HepG2 (cell line): ENCODE measurements around the gene EGFR. TPM values are rescaled to one million over a fixed set of nuclear protein-coding genes. Genes with fewer than 3 reads are reported as not detected.

Experiments
- ATAC-seq: fragments of 200-7000 bp; cut with Tn5 transposase; 3 replicates; pipeline ENCODE4 v1.9.1; 2020; ENCODE audit warnings: mild to moderate bottlenecking, moderate library complexity
- BruUV-seq: library from RNA; stranded (reverse); fragments of 400-500 nt; replicated peaks from 2 replicates; lab custom pipeline; 2021; lab: Mats Ljungman, UMichigan
- CTCF ChIA-PET: fragments of 300-600 bp; formaldehyde crosslinking; extraction: SDS; loops from one replicate; lab custom pipeline; 2021; ENCODE audit warnings: low total read pairs, inconsistent platforms, low intra/inter-chr PET ratio; lab: Yijun Ruan, JAX
- POLR2A ChIA-PET: fragments of 350-600 bp; sonication (Branson Sonifier 250); formaldehyde crosslinking; loops from one replicate; lab custom pipeline; 2020; ENCODE audit warnings: antibody characterized with exemption, inconsistent platforms; lab: Yijun Ruan, JAX
- DNase-seq: peaks from one replicate; pipeline ENCODE4 v3.0.0-alpha.2; 2015; ENCODE audit warnings: low spot score
- FAIRE-seq: peaks from 3 replicates; lab custom pipeline; 2011; peaks lifted over from hg19 to GRCh38; lab: Jason Lieb, UNC
- H2AFZ ChIP-seq: one replicate; pipeline ENCODE4 v1.6.1; 2011; ENCODE audit warnings: low read length, inconsistent platforms
- H3K27ac ChIP-seq: fragments of 300-600 bp; 3 replicates; pipeline ENCODE4 v1.8.0; 2011; ENCODE audit warnings: mixed run types, mild to moderate bottlenecking, mixed read lengths, low read length, inconsistent platforms; ENCODE audit not compliant: insufficient read depth; ENCODE audit errors: extremely low read length
- H3K27me3 ChIP-seq, 2 experiments: fragments of 200-600 bp in 1 of 2; 2 replicates in 1 of 2; 3 replicates in 1 of 2; pipeline versions ENCODE4 v1.6.0 to v1.8.0; 2011; ENCODE audit warnings: low read length in 2 of 2, mild to moderate bottlenecking in 2 of 2, moderate library complexity in 2 of 2, inconsistent platforms in 1 of 2; ENCODE audit not compliant: insufficient read depth in 2 of 2, control insufficient read depth in 1 of 2
- H3K36me3 ChIP-seq, 2 experiments: fragments of 200-600 bp in 1 of 2; replicated peaks in 1 of 2; 2 replicates in 1 of 2; 3 replicates in 1 of 2; pipeline versions ENCODE4 v1.5.1 to v1.8.0; 2011; ENCODE audit warnings: low read length in 2 of 2, inconsistent platforms in 1 of 2; ENCODE audit not compliant: insufficient read depth in 2 of 2, control insufficient read depth in 1 of 2
- H3K4me1 ChIP-seq: 2 replicates; pipeline ENCODE4 v1.5.1; 2012; ENCODE audit warnings: low read length, inconsistent platforms; ENCODE audit not compliant: insufficient read depth
- H3K4me2 ChIP-seq: 2 replicates; pipeline ENCODE4 v1.6.0; 2011; ENCODE audit warnings: low read depth, low read length, inconsistent platforms
- H3K4me3 ChIP-seq, 3 experiments: fragments of 200-600 bp in 1 of 3; sonication (generic), shearing (Covaris generic) in 1 of 3; replicated peaks in 1 of 3; 2 replicates each; pipeline ENCODE4 v1.5.1; 2011 to 2016; ENCODE audit warnings: low read length in 3 of 3, inconsistent platforms in 2 of 3, low read depth in 2 of 3, mild to moderate bottlenecking in 2 of 3, control low read depth in 1 of 3, mixed read lengths in 1 of 3; ENCODE audit not compliant: insufficient read depth in 1 of 3
- H3K79me2 ChIP-seq: one replicate; pipeline ENCODE4 v1.6.1; 2011; ENCODE audit warnings: low read length, inconsistent platforms; ENCODE audit not compliant: insufficient read depth
- H3K9ac ChIP-seq: 2 replicates; pipeline ENCODE4 v1.6.0; 2011; ENCODE audit warnings: mild to moderate bottlenecking, low read depth, low read length, inconsistent platforms; ENCODE audit not compliant: insufficient read depth
- H3K9me3 ChIP-seq: 2 replicates; pipeline ENCODE4 v1.5.1; 2012; ENCODE audit warnings: mild to moderate bottlenecking, low read length
- H4K20me1 ChIP-seq: 2 replicates; pipeline ENCODE4 v1.6.0; 2011; ENCODE audit warnings: inconsistent platforms, mild to moderate bottlenecking, low read length, moderate library complexity; ENCODE audit not compliant: insufficient read depth
- ARID5B ChIP-seq: IDR thresholded peaks from 2 replicates; pipeline ENCODE4 v1.4.0; 2020; ENCODE audit warnings: mild to moderate bottlenecking, missing genetic modification reagents
- CREM ChIP-seq, 2 experiments: sonication (generic) in 1 of 2; formaldehyde crosslinking in 1 of 2; IDR thresholded peaks; 2 replicates each; pipeline versions ENCODE4 v1.4.0 to v1.6.1; 2016 to 2020; ENCODE audit warnings: antibody characterized with exemption in 1 of 2, mild to moderate bottlenecking in 1 of 2, missing genetic modification reagents in 1 of 2
- ESRRA ChIP-seq: sonication (generic); formaldehyde crosslinking; IDR thresholded peaks from 2 replicates; pipeline ENCODE4 v1.5.1; 2020; ENCODE audit warnings: mild to moderate bottlenecking, low read depth, missing genetic modification reagents
- FOSL1 ChIP-seq: sonication (generic); formaldehyde crosslinking; IDR thresholded peaks from 2 replicates; pipeline ENCODE4 v1.9.0; 2021; ENCODE audit warnings: missing genetic modification reagents, borderline replicate concordance
- FOXA3 ChIP-seq: IDR thresholded peaks from 2 replicates; pipeline ENCODE4 v1.6.1; 2016; ENCODE audit warnings: missing genetic modification reagents, missing compliant biosample characterization
- HDAC1 ChIP-seq: sonication (generic); formaldehyde crosslinking; IDR thresholded peaks from 2 replicates; pipeline ENCODE4 v1.5.1; 2020; ENCODE audit warnings: mild to moderate bottlenecking, missing genetic modification reagents
- HNF4G ChIP-seq, 2 experiments: sonication (generic) in 1 of 2; formaldehyde crosslinking in 1 of 2; IDR thresholded peaks; 2 replicates each; pipeline versions ENCODE4 v1.4.0 to v1.6.1; 2011 to 2020; ENCODE audit warnings: borderline replicate concordance in 2 of 2, low read depth in 2 of 2, mild to moderate bottlenecking in 2 of 2, low read length in 1 of 2, missing genetic modification reagents in 1 of 2, moderate library complexity in 1 of 2
- KAT8 ChIP-seq: IDR thresholded peaks from 2 replicates; pipeline ENCODE4 v1.6.1; 2016; ENCODE audit warnings: missing genetic modification reagents, missing compliant biosample characterization
- LCORL ChIP-seq, 2 experiments: fragments of 450-650 bp in 1 of 2; sonication (generic) in 1 of 2; formaldehyde crosslinking in 1 of 2; IDR thresholded peaks; 2 replicates each; pipeline versions ENCODE4 v1.5.0 to v1.6.1; 2017 to 2020; ENCODE audit warnings: antibody characterized with exemption in 1 of 2, missing genetic modification reagents in 1 of 2
- PAF1 ChIP-seq: IDR thresholded peaks from 2 replicates; pipeline ENCODE4 v1.6.1; 2016; ENCODE audit warnings: missing genetic modification reagents, missing compliant biosample characterization
- PHF21A ChIP-seq: sonication (generic); formaldehyde crosslinking; IDR thresholded peaks from 2 replicates; pipeline ENCODE4 v1.5.0; 2020; ENCODE audit warnings: mild to moderate bottlenecking, missing genetic modification reagents
- RARA ChIP-seq: IDR thresholded peaks from 2 replicates; pipeline ENCODE4 v1.6.1; 2016; ENCODE audit warnings: missing genetic modification reagents, missing compliant biosample characterization
- SAP130 ChIP-seq: IDR thresholded peaks from 2 replicates; pipeline ENCODE4 v1.6.1; 2016; ENCODE audit warnings: low read depth
- TEAD3 ChIP-seq: optimal IDR thresholded peaks from 2 replicates; pipeline ENCODE3; 2016; ENCODE audit warnings: borderline replicate concordance
- TFAP4 ChIP-seq: sonication (generic); IDR thresholded peaks from 2 replicates; pipeline ENCODE4 v1.6.1; 2016; ENCODE audit warnings: low read depth, borderline replicate concordance
- TMF1 ChIP-seq: sonication (generic); formaldehyde crosslinking; IDR thresholded peaks from 2 replicates; pipeline ENCODE4 v1.8.1; 2022; ENCODE audit warnings: low read depth, missing genetic modification reagents
- ZFP91 ChIP-seq: sonication (generic); formaldehyde crosslinking; IDR thresholded peaks from 2 replicates; pipeline ENCODE4 v1.9.0; 2022; ENCODE audit warnings: missing genetic modification reagents, mild to moderate bottlenecking, borderline replicate concordance
- ZMYM4 ChIP-seq: sonication (generic); formaldehyde crosslinking; IDR thresholded peaks from 2 replicates; pipeline ENCODE4 v1.8.1; 2023; ENCODE audit warnings: mild to moderate bottlenecking, missing genetic modification reagents
- WGBS: methylation state at CpG from one replicate; pipeline ENCODE4 v1.1.6; 2017; ENCODE audit warnings: low lambda C conversion rate; 5-methylcytosine and 5-hydroxymethylcytosine counted together
- in situ Hi-C: cut with HindIII; loops from 2 replicates; pipeline ENCODE4 v1.10.0; 2017; ENCODE audit warnings: low pct_unique_long_range_greater_than_20kb; ENCODE audit not compliant: extremely low pct_ligation_motif_present
- intact Hi-C: fragments of 100-400 bp; cut with micrococcal nuclease; formaldehyde crosslinking; loops from one replicate; pipeline ENCODE4 v1.10.0; 2022; ENCODE audit not compliant: unreplicated experiment
- polyA plus RNA-seq, 8 experiments: library from polyadenylated mRNA; depleted of rRNA in 3 of 8; stranded (reverse) in 7 of 8; unstranded in 1 of 8; fragments of >200 nt; fragmentation: Illumina TruSeq in 4 of 8; extraction: Trizol in 4 of 8; gene quantifications; 2 replicates each; pipeline versions ENCODE4 v1.2.1 to v1.2.3, GENCODE V29; 2011 to 2016; ENCODE audit warnings: low read depth in 4 of 8, missing spikeins in 1 of 8, mixed read lengths in 1 of 8; ENCODE audit not compliant: insufficient read depth in 1 of 8
- total RNA-seq, 5 experiments: library from RNA; depleted of rRNA; stranded (reverse); fragments of >200 nt; fragmentation: Illumina TruSeq; extraction: Trizol; gene quantifications; 2 replicates each; pipeline ENCODE4 v1.2.3, GENCODE V29; 2016; ENCODE audit warnings: low read depth in 1 of 5

EGFR gene
- total and polyA plus RNA-seq, 2 of the 13 experiments (the other 11 are each of a cell fraction or from before 2014, with no cell fraction given) = 7.0 to 10.0 TPM

- 18% methylated on average over 6 of the region's 6 CpGs for WGBS
- Histone ChIP-seq H3K4me1 (peaks cover 23% of the 10 kb centered on the region), H3K9ac (no peak overlapping the region), H4K20me1 (no peaks in the 10 kb centered on the region), H3K27me3 (no peaks in the 10 kb centered on the region), H3K4me3 (no peak overlapping the region), H3K4me2 (no peak overlapping the region), H3K27ac (no peak overlapping the region), H3K9me3 (no peaks in the 10 kb centered on the region), H3K79me2 (no peaks in the 10 kb centered on the region), H3K36me3 (no peaks in the 10 kb centered on the region), H2AFZ (no peak overlapping the region)
- CTCF ChIA-PET = no interaction called here
- in situ Hi-C loops = no loop called here
- POLR2A ChIA-PET = interaction anchor here (1.3 kb wide), 1 partner anchor 17 kb away, joined by 3 read pairs; no protein-coding TSS in a partner anchor
- DNase-seq (peak; percentile 75), FAIRE-seq (no peak), ATAC-seq (peak; percentile 96)
- no TSS peak for BruUV-seq
- intact Hi-C loops = no loop called here
- no peak for TF ChIP-seq KAT8 (CRISPR knock-in tag)
- TF ChIP-seq TMF1 (CRISPR knock-in tag) = no peak
- no peak for TF ChIP-seq PAF1 (CRISPR knock-in tag)
- peak; percentile 59 for TF ChIP-seq HDAC1 (CRISPR knock-in tag)
- no peak for TF ChIP-seq ZFP91 (CRISPR knock-in tag)
- no peak for TF ChIP-seq LCORL (IDR thresholded peaks at IDR 0.05)
- peak; percentile 54; the same call in 1 of the 2 replicates for TF ChIP-seq LCORL (CRISPR knock-in tag; IDR thresholded peaks at IDR 0.05)
- TF ChIP-seq ESRRA (CRISPR knock-in tag) = peak; percentile 67; the same call in 1 of the 2 replicates
- TF ChIP-seq FOXA3 = peak; percentile 83
- no peak; the same call in 1 of the 2 replicates for TF ChIP-seq PHF21A (CRISPR knock-in tag)
- TF ChIP-seq FOSL1 = no peak
- TF ChIP-seq ARID5B = peak; percentile 59; the same call in 1 of the 2 replicates
- TF ChIP-seq ZMYM4 (CRISPR knock-in tag) = peak; percentile 30; the same call in 1 of the 2 replicates
- peak; percentile 26; the same call in 1 of the 2 replicates for TF ChIP-seq CREM (IDR thresholded peaks at IDR 0.05)
- TF ChIP-seq CREM (CRISPR knock-in tag; IDR thresholded peaks at IDR 0.05) = no peak
- peak; percentile 81 for TF ChIP-seq TEAD3
- TF ChIP-seq TFAP4 = peak; percentile 98
- peak; percentile 91 for TF ChIP-seq RARA (CRISPR knock-in tag)
- TF ChIP-seq HNF4G (IDR thresholded peaks at IDR 0.05; ENCODE audit: borderline replicate concordance, low read depth, low read length) = peak; percentile 85
- peak; percentile 56; the same call in 1 of the 2 replicates for TF ChIP-seq HNF4G (CRISPR knock-in tag; IDR thresholded peaks at IDR 0.05; ENCODE audit: borderline replicate concordance, low read depth)
- TF ChIP-seq SAP130 = peak; percentile 46; the same call in 1 of the 2 replicates
Measured at GRCh38 chr7:55048221-55048859, 29.5 kb downstream of the EGFR start.
